SK-N-SH (cell line): Measurements from ENCODE around the gene DDO. TPM values are rescaled to one million over a fixed set of nuclear protein-coding genes. Genes with fewer than 3 reads are reported as not detected.

ENCODE experiments used
- CTCF ChIA-PET: fragments of 300-600, 350-600 bp; formaldehyde crosslinking; extraction: SDS; loops from one replicate; lab custom pipeline; 2021; lab: Yijun Ruan, JAX
- POLR2A ChIA-PET: fragments of 350-600 bp; sonication (Branson Sonifier 250); formaldehyde crosslinking; extraction: SDS; loops from one replicate; lab custom pipeline; 2020; ENCODE audit warnings: antibody characterized with exemption, inconsistent platforms; lab: Yijun Ruan, JAX
- DNase-seq: peaks from one replicate; pipeline ENCODE4 v3.0.0; 2012
- H2AFZ ChIP-seq: fragments of 200-600 bp; sonication (generic); 2 replicates; pipeline ENCODE4 v1.8.1; 2016; ENCODE audit warnings: antibody characterized with exemption, mild to moderate bottlenecking, low read depth
- H3F3A ChIP-seq: fragments of 200-600 bp; sonication (generic); replicated peaks from 2 replicates; pipeline ENCODE3; 2016; ENCODE audit warnings: antibody characterized with exemption, mild to moderate bottlenecking; ENCODE audit not compliant: insufficient read depth
- H3K27ac ChIP-seq, 2 experiments: fragments of 200-500 bp in 1 of 2; fragments of 200-600 bp in 1 of 2; sonication (Bioruptor generic) in 1 of 2; sonication (generic), shearing (Covaris generic) in 1 of 2; 2 replicates each; pipeline versions ENCODE4 v1.5.1 to v1.6.1; 2014 to 2016; ENCODE audit warnings: low read depth in 2 of 2, inconsistent platforms in 1 of 2, low read length in 1 of 2, mild to moderate bottlenecking in 1 of 2, mixed read lengths in 1 of 2
- H3K27me3 ChIP-seq: fragments of 200-600 bp; sonication (generic), shearing (Covaris generic); 2 replicates; pipeline ENCODE4 v1.6.1; 2016; ENCODE audit warnings: mixed run types; ENCODE audit not compliant: insufficient read depth
- H3K36me3 ChIP-seq, 2 experiments: fragments of 200-500 bp in 1 of 2; fragments of 200-600 bp in 1 of 2; sonication (Bioruptor generic) in 1 of 2; sonication (generic) in 1 of 2; replicated peaks in 1 of 2; 2 replicates each; pipeline versions ENCODE3 to v1.5.1; 2014 to 2016; ENCODE audit warnings: low read length in 1 of 2, mild to moderate bottlenecking in 1 of 2; ENCODE audit not compliant: insufficient read depth in 2 of 2, control insufficient read depth in 1 of 2
- H3K4me1 ChIP-seq, 2 experiments: fragments of 200-500 bp in 1 of 2; fragments of 200-600 bp in 1 of 2; sonication (Bioruptor generic) in 1 of 2; sonication (generic), shearing (Covaris generic) in 1 of 2; 2 replicates each; pipeline versions ENCODE4 v1.5.1 to v1.6.1; 2014 to 2016; ENCODE audit warnings: low read depth in 1 of 2, low read length in 1 of 2, mixed run types in 1 of 2; ENCODE audit not compliant: insufficient read depth in 2 of 2, control insufficient read depth in 1 of 2
- H3K4me2 ChIP-seq: fragments of 200-600 bp; sonication (generic), shearing (Covaris generic); 2 replicates; pipeline ENCODE4 v1.6.1; 2017; ENCODE audit warnings: mixed run types
- H3K4me3 ChIP-seq, 2 experiments: fragments of 200-500 bp in 1 of 2; fragments of 200-600 bp in 1 of 2; sonication (Bioruptor generic) in 1 of 2; sonication (generic), shearing (Covaris generic) in 1 of 2; 2 replicates each; pipeline versions ENCODE4 v1.5.1 to v1.8.1; 2014 to 2016; ENCODE audit warnings: low read depth in 2 of 2, inconsistent platforms in 1 of 2, low read length in 1 of 2, mild to moderate bottlenecking in 1 of 2, mixed read lengths in 1 of 2, moderate library complexity in 1 of 2
- H3K79me2 ChIP-seq: fragments of 200-600 bp; sonication (generic); 2 replicates; pipeline ENCODE4 v1.8.1; 2017; ENCODE audit warnings: mild to moderate bottlenecking; ENCODE audit not compliant: insufficient read depth
- H3K9ac ChIP-seq: fragments of 200-600 bp; sonication (generic); 2 replicates; pipeline ENCODE4 v1.6.1; 2017; ENCODE audit warnings: mixed run types
- H3K9me2 ChIP-seq: fragments of 200-600 bp; sonication (generic); 2 replicates; pipeline ENCODE4 v1.6.1; 2017; ENCODE audit warnings: mixed run types
- H3K9me3 ChIP-seq: fragments of 200-600 bp; sonication (generic); 2 replicates; pipeline ENCODE4 v1.6.1; 2017; ENCODE audit warnings: mixed run types, mild to moderate bottlenecking, moderate library complexity
- H4K20me1 ChIP-seq: fragments of 200-600 bp; sonication (generic); 2 replicates; pipeline ENCODE4 v1.6.1; 2017; ENCODE audit warnings: mild to moderate bottlenecking, mixed run types; ENCODE audit not compliant: insufficient read depth
- EZH2phosphoT487 ChIP-seq: fragments of 200-600 bp; sonication (generic); IDR thresholded peaks from 2 replicates; pipeline ENCODE4 v1.6.1; 2017; ENCODE audit warnings: low read depth, mixed run types, mild to moderate bottlenecking, antibody characterized with exemption, moderate library complexity, borderline replicate concordance
- FOSL2 ChIP-seq: IDR thresholded peaks from 2 replicates; pipeline ENCODE4 v1.4.0; 2012; ENCODE audit warnings: low read depth, mild to moderate bottlenecking, moderate library complexity, borderline replicate concordance
- FOXJ3 ChIP-seq: sonication (generic); formaldehyde crosslinking; IDR thresholded peaks from 2 replicates; pipeline ENCODE4 v1.5.1; 2020; ENCODE audit warnings: mild to moderate bottlenecking, missing genetic modification reagents
- GATA2 ChIP-seq: sonication (generic); formaldehyde crosslinking; IDR thresholded peaks from 2 replicates; pipeline ENCODE4 v1.5.0; 2020; ENCODE audit warnings: mild to moderate bottlenecking, missing genetic modification reagents
- JUND ChIP-seq: IDR thresholded peaks from 2 replicates; pipeline ENCODE4 v1.4.0; 2012
- MEF2A ChIP-seq: IDR thresholded peaks from 2 replicates; pipeline ENCODE4 v1.4.0; 2012; ENCODE audit warnings: low read depth, borderline replicate concordance
- MXI1 ChIP-seq: IDR thresholded peaks from 2 replicates; pipeline ENCODE4 v1.6.1; 2012; ENCODE audit warnings: mild to moderate bottlenecking, low read depth, low read length, improper control_type of control experiment
- NRF1 ChIP-seq: IDR thresholded peaks from 2 replicates; pipeline ENCODE4 v1.6.1; 2012; ENCODE audit warnings: low read depth, mild to moderate bottlenecking, low read length
- POLR2AphosphoS5 ChIP-seq: IDR thresholded peaks from 2 replicates; pipeline ENCODE4 v1.6.1; 2012; ENCODE audit warnings: low read depth, low read length
- RAD21 ChIP-seq: IDR thresholded peaks from 2 replicates; pipeline ENCODE4 v1.6.1; 2012; ENCODE audit warnings: mild to moderate bottlenecking, low read length
- RCOR1 ChIP-seq: fragments of 150-350 bp; IDR thresholded peaks from 2 replicates; pipeline ENCODE4 v1.6.1; 2017; ENCODE audit warnings: antibody characterized with exemption, low read length
- RFX5 ChIP-seq: IDR thresholded peaks from 2 replicates; pipeline ENCODE4 v1.6.1; 2012; ENCODE audit warnings: mild to moderate bottlenecking, improper control_type of control experiment, low read length
- SIN3A ChIP-seq: IDR thresholded peaks from 2 replicates; pipeline ENCODE4 v1.6.1; 2012; ENCODE audit warnings: low read depth, mild to moderate bottlenecking, low read length, moderate library complexity, borderline replicate concordance
- TCF12 ChIP-seq: IDR thresholded peaks from 2 replicates; pipeline ENCODE4 v1.4.0; 2012
- TEAD4 ChIP-seq: IDR thresholded peaks from 2 replicates; pipeline ENCODE4 v1.4.0; 2012; ENCODE audit warnings: mild to moderate bottlenecking, borderline replicate concordance; ENCODE audit not compliant: insufficient read depth
- YY1 ChIP-seq: IDR thresholded peaks from 2 replicates; pipeline ENCODE4 v1.4.0; 2012; ENCODE audit warnings: low read depth, mild to moderate bottlenecking
- WGBS: methylation state at CpG from one replicate; pipeline ENCODE4 v1.1.6; 2017; ENCODE audit warnings: low lambda C conversion rate; 5-methylcytosine and 5-hydroxymethylcytosine counted together
- polyA plus RNA-seq, 3 experiments: library from polyadenylated mRNA; depleted of rRNA; stranded (reverse); fragments of >200 nt; gene quantifications; 2 replicates each; pipeline ENCODE4 v1.2.3, GENCODE V29; 2012
- TF ChIP-seq, protein P1 (sequence below): IDR thresholded peaks from 2 replicates; pipeline ENCODE4 v1.4.0; 2012; ENCODE audit warnings: low read depth, borderline replicate concordance
- TF ChIP-seq, protein P2 (sequence below): fragments of 200-600 bp; sonication (generic); IDR thresholded peaks from 2 replicates; pipeline ENCODE4 v1.6.1; 2017; ENCODE audit warnings: antibody characterized with exemption, mild to moderate bottlenecking, moderate library complexity
- TF ChIP-seq, protein P3 (sequence below): fragments of 150-350 bp; IDR thresholded peaks from 2 replicates; pipeline ENCODE4 v1.6.1; 2017; ENCODE audit warnings: antibody characterized with exemption, low read length, low read depth, borderline replicate concordance
- TF ChIP-seq, protein P4 (sequence below): fragments of 150-350 bp; IDR thresholded peaks from 2 replicates; pipeline ENCODE4 v1.6.1; 2016; ENCODE audit warnings: mild to moderate bottlenecking, low read depth, low read length

DDO gene
- polyA plus RNA-seq, 1 of the 3 experiments (the other 2 are of a cell fraction) = 0.79 TPM

DNA sequence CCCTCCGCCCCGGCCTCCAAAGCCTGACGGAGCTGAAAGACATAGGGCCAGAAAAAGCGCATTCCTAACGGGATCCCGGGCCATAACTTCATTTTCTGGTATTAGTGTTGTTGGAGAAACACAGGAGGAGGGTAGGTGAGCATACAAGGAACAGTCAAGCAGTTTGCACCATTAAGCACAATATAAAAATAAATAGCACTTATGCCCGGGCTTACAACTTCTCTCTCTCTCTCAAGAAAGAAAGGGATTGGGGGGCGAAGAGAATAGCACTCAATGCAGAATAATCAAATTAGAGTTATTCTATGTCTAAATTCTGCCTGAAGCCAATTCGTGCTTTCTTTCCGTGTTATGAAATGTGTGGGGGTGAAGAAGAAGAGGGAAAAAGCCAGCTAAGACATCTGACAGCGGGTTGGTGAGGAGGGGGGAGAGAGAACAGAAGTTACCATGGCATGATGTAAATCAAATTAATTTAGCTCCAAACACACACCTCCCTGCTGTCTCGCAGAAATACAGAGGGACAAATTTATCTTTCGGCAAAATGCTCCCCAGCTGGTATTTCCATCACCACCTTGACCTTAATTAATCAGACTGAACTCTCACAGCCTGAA, 56.7 kb downstream of the DDO start:
- H3K36me3 ChIP-seq = no peaks in the 10 kb centered on the region
- H3K27ac ChIP-seq = no peak overlapping the region
- ChIA-PET CTCF (interaction anchor here (1.0 to 2.0 kb wide), 5 partner anchors 17 to 319 kb away, joined by 3 to 6 read pairs (median 5); no protein-coding TSS in a partner anchor), POLR2A (no interaction called here)
- TF ChIP-seq, protein P1, sequence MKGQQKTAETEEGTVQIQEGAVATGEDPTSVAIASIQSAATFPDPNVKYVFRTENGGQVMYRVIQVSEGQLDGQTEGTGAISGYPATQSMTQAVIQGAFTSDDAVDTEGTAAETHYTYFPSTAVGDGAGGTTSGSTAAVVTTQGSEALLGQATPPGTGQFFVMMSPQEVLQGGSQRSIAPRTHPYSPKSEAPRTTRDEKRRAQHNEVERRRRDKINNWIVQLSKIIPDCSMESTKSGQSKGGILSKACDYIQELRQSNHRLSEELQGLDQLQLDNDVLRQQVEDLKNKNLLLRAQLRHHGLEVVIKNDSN = no peak
- TF ChIP-seq FOXJ3 (CRISPR knock-in tag) (no peak), SIN3A (no peak), MXI1 (no peak), RCOR1 (no peak), JUND (no peak), NRF1 (no peak)
- 0 out of 2 replicates have a peak, but pooled peaks cover 7% of the 10 kb centered on the region for H3K27me3 ChIP-seq
- peaks cover 0 to 11% of the 10 kb centered on the region in 2 experiments; a peak in 1 of 4 replicates for H3K4me1 ChIP-seq
- H2AFZ ChIP-seq = no peak overlapping the region
- no peaks in the 10 kb centered on the region for H3K9me2 ChIP-seq
- H4K20me1 ChIP-seq = no peaks in the 10 kb centered on the region
- 79% methylated on average over 13 of the region's 13 CpGs for WGBS
- H3K4me3 ChIP-seq = peak overlapping the region in 1 of 2 experiments; percentile 51; a peak in 2 of 4 replicates
- H3F3A ChIP-seq = no peaks in the 10 kb centered on the region
- no peak overlapping the region; the same call in 1 of the 2 replicates for H3K4me2 ChIP-seq
- no peaks in the 10 kb centered on the region for H3K9me3 ChIP-seq
- no peak for DNase-seq
- H3K79me2 ChIP-seq = no peaks in the 10 kb centered on the region
- no peak overlapping the region for H3K9ac ChIP-seq

DNA sequence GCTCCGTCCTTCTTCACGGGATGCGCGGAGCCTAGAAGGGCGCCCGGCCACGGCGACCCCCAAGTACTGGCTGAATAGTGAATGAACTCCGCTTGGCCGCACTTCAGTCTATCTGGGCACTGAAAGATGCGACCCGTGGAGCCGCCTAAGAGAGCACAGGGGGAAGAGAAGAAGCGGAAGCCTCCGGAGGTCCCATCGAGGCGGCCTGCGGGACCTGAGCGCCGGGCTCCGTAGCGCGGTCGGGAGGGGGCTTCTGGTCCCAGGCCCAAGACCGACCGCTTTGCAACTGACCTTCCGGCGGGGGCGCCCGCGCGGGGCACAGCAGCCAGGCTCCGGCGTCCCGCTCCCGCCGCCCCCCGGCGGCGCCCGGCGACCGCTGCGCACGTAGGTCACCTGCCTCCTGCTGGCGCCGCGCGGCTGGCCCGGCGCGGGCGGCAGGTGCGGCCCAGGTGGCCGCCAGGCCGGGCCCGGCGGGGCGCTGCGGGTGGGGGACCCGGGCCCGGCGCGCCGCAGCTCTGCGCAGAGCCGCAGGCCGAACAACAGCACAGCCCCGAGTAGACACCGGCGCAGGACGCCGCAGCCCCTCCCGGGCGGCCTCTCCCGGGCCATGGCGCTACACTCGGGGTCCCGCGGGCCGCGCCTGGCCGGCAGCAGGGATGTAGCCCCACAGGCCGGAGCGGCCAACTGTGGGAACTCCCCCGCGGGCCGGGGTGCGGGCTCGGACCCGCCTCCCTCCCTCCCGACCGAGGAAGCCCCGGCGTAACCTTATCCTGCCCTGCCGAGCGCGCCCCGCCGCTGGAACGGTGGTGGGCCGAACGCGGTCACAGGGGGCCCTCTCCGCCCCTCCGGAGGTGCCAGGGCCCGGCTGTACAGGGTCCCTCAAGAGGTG, 57.5 kb downstream of the DDO start, which contains the start of gene METTL24:
Gene METTL24 (minus strand): TSS at position 686 of the 889 bp plus-strand sequence. CDS start 77 bp downstream, at position 609.
- Histone ChIP-seq H2AFZ (no peak within 1 kb of the TSS), H3K36me3 (no peaks in the 10 kb centered on the region), H3K9me2 (no peaks in the 10 kb centered on the region), H3K79me2 (no peaks in the 10 kb centered on the region), H3F3A (no peaks in the 10 kb centered on the region), H3K4me2 (no peak within 1 kb of the TSS; the same call in 1 of the 2 replicates), H3K4me1 (peaks cover 0 to 11% of the 10 kb centered on the region in 2 experiments; a peak in 1 of 4 replicates), H4K20me1 (no peaks in the 10 kb centered on the region), H3K27me3 (0 out of 2 replicates have a peak, but pooled peaks cover 7% of the 10 kb centered on the region), H3K9ac (no peak within 1 kb of the TSS), H3K9me3 (no peaks in the 10 kb centered on the region), H3K27ac (no peak within 1 kb of the TSS; a peak in 1 of 4 replicates), H3K4me3 (peak within 1 kb of the TSS in 1 of 2 experiments; percentile 51; a peak in 2 of 4 replicates)
- ChIA-PET POLR2A (no interaction called here), CTCF (interaction anchor here (1.0 to 2.0 kb wide), 5 partner anchors 16 to 318 kb away, joined by 3 to 6 read pairs (median 5); no protein-coding TSS in a partner anchor)
- peak; percentile 85 for DNase-seq
- 83% methylated on average over 15 of the region's 107 CpGs for WGBS
- no peak for TF ChIP-seq RAD21
- no peak for TF ChIP-seq EZH2phosphoT487
- TF ChIP-seq NRF1 = no peak
- TF ChIP-seq, protein P2, sequence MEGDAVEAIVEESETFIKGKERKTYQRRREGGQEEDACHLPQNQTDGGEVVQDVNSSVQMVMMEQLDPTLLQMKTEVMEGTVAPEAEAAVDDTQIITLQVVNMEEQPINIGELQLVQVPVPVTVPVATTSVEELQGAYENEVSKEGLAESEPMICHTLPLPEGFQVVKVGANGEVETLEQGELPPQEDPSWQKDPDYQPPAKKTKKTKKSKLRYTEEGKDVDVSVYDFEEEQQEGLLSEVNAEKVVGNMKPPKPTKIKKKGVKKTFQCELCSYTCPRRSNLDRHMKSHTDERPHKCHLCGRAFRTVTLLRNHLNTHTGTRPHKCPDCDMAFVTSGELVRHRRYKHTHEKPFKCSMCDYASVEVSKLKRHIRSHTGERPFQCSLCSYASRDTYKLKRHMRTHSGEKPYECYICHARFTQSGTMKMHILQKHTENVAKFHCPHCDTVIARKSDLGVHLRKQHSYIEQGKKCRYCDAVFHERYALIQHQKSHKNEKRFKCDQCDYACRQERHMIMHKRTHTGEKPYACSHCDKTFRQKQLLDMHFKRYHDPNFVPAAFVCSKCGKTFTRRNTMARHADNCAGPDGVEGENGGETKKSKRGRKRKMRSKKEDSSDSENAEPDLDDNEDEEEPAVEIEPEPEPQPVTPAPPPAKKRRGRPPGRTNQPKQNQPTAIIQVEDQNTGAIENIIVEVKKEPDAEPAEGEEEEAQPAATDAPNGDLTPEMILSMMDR = no peak
- TF ChIP-seq, protein P3, sequence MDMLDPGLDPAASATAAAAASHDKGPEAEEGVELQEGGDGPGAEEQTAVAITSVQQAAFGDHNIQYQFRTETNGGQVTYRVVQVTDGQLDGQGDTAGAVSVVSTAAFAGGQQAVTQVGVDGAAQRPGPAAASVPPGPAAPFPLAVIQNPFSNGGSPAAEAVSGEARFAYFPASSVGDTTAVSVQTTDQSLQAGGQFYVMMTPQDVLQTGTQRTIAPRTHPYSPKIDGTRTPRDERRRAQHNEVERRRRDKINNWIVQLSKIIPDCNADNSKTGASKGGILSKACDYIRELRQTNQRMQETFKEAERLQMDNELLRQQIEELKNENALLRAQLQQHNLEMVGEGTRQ = no peak
- no peak for TF ChIP-seq RCOR1
- TF ChIP-seq FOXJ3 (CRISPR knock-in tag) = no peak
- TF ChIP-seq, protein P4, sequence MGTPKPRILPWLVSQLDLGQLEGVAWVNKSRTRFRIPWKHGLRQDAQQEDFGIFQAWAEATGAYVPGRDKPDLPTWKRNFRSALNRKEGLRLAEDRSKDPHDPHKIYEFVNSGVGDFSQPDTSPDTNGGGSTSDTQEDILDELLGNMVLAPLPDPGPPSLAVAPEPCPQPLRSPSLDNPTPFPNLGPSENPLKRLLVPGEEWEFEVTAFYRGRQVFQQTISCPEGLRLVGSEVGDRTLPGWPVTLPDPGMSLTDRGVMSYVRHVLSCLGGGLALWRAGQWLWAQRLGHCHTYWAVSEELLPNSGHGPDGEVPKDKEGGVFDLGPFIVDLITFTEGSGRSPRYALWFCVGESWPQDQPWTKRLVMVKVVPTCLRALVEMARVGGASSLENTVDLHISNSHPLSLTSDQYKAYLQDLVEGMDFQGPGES = no peak
- TF ChIP-seq MEF2A = no peak
- TF ChIP-seq TCF12 = no peak
- TF ChIP-seq YY1 = no peak
- TF ChIP-seq GATA2 (CRISPR knock-in tag) = no peak
- no peak for TF ChIP-seq FOSL2
- TF ChIP-seq SIN3A = no peak
- TF ChIP-seq POLR2AphosphoS5 = no peak
- no peak for TF ChIP-seq RFX5
- TF ChIP-seq TEAD4 = no peak
- TF ChIP-seq JUND = no peak
